SK-N-SH treated with all-trans-retinoic acid at 6 μM for 48 hours (cell line): ENCODE measurements around the gene ALDOA.

Experiments
- CSDC2 ChIP-seq: fragments of 250-450 bp; sonication (Bioruptor Pico); IDR thresholded peaks from 2 replicates; pipeline ENCODE4 v1.5.0; 2020; ENCODE audit warnings: mild to moderate bottlenecking, moderate library complexity
- RARB ChIP-seq: fragments of 250-450 bp; sonication (Bioruptor Pico); IDR thresholded peaks from 2 replicates; pipeline ENCODE4 v1.8.0; 2021; ENCODE audit warnings: mild to moderate bottlenecking, moderate library complexity

DNA sequence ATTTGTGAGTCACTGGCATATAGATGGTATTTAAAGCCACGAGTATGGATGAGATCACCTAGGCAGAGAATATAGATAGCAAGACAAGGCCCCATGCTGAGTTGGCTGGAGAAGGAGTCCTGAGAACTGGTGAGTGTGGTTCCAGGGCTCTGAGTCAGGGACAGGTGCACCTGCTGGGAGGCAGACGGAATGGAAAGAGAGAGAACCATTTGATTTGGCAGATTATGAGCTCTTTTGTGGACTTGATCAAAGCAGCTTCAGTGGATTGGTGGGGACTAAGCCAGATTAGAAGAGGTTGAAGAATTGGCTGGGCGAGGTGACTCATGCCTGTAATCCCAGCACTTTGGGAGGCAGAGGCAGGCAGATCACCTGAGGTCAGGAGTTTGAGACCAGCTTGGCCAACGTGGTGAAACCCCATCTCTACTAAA lies 46.8 kb upstream of the ALDOA start:
- TF ChIP-seq CSDC2 (CRISPR knock-in tag) (no peak), RARB (CRISPR knock-in tag) (no peak)
